ENCODE results near the gene CPD. TPM values are rescaled to one million over a fixed set of nuclear protein-coding genes. Genes with fewer than 3 reads are reported as not detected.
A peak's percentile ranks its signal among the peaks of the same experiment; 100 is the strongest.

Gene CPD
- total and polyA plus RNA-seq, 2 of the 13 experiments (the other 11 are each of a cell fraction or from before 2014, with no cell fraction given), result 46.1 to 72.3 TPM

DNA sequence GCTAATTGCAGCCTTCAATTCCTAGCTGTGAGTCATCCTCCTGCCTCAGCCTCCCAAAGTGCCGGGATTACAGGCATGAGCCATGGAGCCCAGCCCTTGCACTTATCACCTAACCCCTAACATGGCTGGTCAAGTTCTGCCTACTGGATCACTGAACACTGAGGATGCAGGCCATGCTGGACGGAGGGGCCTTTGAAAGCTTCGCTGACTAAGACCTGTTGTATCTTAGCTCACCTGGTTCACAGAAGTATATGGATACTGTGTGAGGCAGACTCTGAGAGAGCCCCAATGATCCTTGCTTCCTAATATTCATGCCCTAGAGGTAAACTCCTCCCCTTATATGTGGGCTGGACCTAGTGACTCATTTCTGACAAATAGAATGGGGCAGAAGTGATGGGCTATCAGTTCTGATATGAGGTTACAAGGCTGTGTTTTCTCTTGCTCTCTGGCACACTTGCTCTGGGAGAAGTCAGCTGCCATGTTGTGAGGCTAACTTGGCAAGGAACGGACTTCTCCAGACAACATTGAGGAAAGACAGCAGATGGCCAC lies 33.1 kb upstream of the CPD start (continued):
- TF ChIP-seq ZBED4 (CRISPR knock-in tag; IDR thresholded peaks at IDR 0.05; ENCODE audit: borderline replicate concordance), result no peak
- no peak for TF ChIP-seq HOMEZ (CRISPR knock-in tag; IDR thresholded peaks at IDR 0.05; ENCODE audit: low read depth)
- TF ChIP-seq, protein P1, sequence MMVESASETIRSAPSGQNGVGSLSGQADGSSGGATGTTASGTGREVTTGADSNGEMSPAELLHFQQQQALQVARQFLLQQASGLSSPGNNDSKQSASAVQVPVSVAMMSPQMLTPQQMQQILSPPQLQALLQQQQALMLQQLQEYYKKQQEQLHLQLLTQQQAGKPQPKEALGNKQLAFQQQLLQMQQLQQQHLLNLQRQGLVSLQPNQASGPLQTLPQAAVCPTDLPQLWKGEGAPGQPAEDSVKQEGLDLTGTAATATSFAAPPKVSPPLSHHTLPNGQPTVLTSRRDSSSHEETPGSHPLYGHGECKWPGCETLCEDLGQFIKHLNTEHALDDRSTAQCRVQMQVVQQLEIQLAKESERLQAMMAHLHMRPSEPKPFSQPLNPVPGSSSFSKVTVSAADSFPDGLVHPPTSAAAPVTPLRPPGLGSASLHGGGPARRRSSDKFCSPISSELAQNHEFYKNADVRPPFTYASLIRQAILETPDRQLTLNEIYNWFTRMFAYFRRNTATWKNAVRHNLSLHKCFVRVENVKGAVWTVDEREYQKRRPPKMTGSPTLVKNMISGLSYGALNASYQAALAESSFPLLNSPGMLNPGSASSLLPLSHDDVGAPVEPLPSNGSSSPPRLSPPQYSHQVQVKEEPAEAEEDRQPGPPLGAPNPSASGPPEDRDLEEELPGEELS (CRISPR knock-in tag; IDR thresholded peaks at IDR 0.05), result 0 out of 2 replicates have a peak, but pooled peaks have one; percentile 37
- TF ChIP-seq, protein P2, sequence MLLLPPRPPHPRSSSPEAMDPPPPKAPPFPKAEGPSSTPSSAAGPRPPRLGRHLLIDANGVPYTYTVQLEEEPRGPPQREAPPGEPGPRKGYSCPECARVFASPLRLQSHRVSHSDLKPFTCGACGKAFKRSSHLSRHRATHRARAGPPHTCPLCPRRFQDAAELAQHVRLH (CRISPR knock-in tag; IDR thresholded peaks at IDR 0.05; ENCODE audit: borderline replicate concordance, low read depth), result no peak
- no peak for TF ChIP-seq TCF7L2 (IDR thresholded peaks at IDR 0.05; ENCODE audit: low read depth, low read length)
- TF ChIP-seq FLYWCH1 (CRISPR knock-in tag; IDR thresholded peaks at IDR 0.05), result no peak
- no peak for TF ChIP-seq PITX1 (CRISPR knock-in tag; IDR thresholded peaks at IDR 0.05)
- TF ChIP-seq TFE3 (CRISPR knock-in tag; IDR thresholded peaks at IDR 0.05), result no peak
- TF ChIP-seq, protein P3, sequence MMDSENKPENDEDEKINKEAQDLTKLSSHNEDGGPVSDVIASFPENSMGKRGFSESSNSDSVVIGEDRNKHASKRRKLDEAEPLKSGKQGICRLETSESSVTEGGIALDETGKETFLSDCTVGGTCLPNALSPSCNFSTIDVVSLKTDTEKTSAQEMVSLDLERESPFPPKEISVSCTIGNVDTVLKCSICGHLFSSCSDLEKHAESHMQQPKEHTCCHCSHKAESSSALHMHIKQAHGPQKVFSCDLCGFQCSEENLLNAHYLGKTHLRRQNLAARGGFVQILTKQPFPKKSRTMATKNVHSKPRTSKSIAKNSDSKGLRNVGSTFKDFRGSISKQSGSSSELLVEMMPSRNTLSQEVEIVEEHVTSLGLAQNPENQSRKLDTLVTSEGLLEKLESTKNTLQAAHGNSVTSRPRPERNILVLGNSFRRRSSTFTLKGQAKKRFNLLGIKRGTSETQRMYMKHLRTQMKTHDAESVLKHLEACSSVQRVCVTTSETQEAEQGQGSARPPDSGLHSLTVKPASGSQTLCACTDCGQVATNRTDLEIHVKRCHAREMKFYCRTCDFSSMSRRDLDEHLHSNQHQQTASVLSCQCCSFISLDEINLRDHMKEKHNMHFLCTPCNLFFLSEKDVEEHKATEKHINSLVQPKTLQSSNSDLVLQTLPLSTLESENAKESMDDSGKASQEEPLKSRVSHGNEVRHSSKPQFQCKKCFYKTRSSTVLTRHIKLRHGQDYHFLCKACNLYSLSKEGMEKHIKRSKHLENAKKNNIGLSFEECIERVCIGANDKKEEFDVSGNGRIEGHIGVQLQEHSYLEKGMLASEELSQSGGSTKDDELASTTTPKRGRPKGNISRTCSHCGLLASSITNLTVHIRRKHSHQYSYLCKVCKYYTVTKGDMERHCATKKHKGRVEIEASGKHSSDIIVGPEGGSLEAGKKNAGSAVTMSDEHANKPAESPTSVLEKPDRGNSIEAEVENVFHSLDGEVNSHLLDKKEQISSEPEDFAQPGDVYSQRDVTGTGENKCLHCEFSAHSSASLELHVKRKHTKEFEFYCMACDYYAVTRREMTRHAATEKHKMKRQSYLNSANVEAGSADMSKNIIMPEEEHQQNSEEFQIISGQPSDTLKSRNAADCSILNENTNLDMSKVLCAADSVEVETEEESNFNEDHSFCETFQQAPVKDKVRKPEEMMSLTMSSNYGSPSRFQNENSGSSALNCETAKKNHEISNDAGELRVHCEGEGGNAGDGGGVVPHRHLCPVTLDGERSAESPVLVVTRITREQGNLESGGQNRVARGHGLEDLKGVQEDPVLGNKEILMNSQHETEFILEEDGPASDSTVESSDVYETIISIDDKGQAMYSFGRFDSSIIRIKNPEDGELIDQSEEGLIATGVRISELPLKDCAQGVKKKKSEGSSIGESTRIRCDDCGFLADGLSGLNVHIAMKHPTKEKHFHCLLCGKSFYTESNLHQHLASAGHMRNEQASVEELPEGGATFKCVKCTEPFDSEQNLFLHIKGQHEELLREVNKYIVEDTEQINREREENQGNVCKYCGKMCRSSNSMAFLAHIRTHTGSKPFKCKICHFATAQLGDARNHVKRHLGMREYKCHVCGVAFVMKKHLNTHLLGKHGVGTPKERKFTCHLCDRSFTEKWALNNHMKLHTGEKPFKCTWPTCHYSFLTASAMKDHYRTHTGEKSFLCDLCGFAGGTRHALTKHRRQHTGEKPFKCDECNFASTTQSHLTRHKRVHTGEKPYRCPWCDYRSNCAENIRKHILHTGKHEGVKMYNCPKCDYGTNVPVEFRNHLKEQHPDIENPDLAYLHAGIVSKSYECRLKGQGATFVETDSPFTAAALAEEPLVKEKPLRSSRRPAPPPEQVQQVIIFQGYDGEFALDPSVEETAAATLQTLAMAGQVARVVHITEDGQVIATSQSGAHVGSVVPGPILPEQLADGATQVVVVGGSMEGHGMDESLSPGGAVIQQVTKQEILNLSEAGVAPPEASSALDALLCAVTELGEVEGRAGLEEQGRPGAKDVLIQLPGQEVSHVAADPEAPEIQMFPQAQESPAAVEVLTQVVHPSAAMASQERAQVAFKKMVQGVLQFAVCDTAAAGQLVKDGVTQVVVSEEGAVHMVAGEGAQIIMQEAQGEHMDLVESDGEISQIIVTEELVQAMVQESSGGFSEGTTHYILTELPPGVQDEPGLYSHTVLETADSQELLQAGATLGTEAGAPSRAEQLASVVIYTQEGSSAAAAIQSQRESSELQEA (CRISPR knock-in tag; IDR thresholded peaks at IDR 0.05; ENCODE audit: not compliant biosample characterization), result no peak
- no peak for TF ChIP-seq HDAC2 (CRISPR knock-in tag; IDR thresholded peaks at IDR 0.05)
